Measurements from ENCODE around the gene PRSS23.
"Not testable (repeated sequence)": the region's sequence is repeated elsewhere in the genome, so short reads cannot be mapped to it uniquely, and the experiment has no call there.

Gene PRSS23, protein sequence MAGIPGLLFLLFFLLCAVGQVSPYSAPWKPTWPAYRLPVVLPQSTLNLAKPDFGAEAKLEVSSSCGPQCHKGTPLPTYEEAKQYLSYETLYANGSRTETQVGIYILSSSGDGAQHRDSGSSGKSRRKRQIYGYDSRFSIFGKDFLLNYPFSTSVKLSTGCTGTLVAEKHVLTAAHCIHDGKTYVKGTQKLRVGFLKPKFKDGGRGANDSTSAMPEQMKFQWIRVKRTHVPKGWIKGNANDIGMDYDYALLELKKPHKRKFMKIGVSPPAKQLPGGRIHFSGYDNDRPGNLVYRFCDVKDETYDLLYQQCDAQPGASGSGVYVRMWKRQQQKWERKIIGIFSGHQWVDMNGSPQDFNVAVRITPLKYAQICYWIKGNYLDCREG

DNA sequence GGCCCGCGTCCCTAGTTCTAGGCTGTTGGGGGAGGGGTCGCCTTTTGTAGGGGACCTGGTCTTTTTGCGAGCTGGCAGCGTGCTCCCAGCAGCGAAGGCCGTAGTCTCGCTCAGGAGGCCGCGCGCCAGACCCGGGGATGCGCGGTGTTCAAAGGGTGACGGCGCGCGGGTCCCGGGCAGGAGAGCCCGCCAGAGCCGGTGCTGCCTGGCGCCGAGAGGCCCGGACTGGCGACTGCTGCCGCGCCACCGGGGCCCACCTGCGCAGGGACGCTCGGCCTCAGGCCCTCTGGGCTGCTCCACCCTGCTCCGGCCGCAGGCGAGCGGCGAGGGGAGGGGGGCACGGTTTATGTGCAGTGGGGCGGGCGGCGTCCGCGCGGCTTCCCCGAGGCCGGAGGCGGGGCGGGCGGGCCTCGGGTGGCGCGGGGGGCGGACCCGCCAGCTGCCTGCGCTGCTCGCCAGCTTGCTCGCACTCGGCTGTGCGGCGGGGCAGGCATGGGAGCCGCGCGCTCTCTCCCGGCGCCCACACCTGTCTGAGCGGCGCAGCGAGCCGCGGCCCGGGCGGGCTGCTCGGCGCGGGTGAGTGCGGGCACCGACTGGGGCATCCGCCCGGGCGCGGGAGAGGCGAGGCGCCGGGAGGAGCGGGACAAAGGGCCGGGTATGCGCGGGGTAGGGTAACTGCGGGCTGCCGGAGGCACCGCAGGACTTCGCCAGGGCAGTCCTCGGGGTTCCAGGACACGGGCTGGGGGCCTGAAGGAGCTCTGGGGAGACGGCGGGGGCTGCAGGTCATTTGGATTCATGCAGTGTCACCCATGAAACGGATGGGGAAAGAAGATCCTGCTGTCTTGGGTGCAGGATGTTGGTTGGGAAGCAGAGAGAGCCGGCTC is at the start of gene PRSS23:
Gene PRSS23 (plus strand): TSS at position 467 of the 884 bp plus-strand sequence. CDS start 7,102 bp downstream, outside the sequence.
- no peak for DNase-seq (ENCODE audit: low spot score)

DNA sequence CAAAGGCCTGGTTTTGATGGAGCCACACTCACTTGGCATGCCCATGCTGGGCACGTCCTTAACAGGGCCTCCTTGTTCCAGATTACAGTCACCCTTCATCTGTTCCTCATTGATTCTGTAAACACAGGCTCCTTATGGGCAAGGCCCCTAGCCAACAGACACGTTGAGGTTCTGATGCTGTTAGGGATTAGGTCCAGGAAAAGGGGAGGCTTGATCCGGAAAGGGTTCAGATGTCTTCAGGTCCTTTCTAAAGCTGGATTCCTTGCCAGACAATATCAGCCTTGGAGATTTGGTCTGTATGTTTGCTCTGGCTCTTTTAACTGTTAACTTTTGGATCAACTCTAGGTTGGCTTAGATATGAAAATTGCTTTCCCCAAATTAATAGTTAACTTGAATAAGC is 46.9 kb upstream of the PRSS23 start:
- DNase-seq (ENCODE audit: low spot score) = no peak

DNA sequence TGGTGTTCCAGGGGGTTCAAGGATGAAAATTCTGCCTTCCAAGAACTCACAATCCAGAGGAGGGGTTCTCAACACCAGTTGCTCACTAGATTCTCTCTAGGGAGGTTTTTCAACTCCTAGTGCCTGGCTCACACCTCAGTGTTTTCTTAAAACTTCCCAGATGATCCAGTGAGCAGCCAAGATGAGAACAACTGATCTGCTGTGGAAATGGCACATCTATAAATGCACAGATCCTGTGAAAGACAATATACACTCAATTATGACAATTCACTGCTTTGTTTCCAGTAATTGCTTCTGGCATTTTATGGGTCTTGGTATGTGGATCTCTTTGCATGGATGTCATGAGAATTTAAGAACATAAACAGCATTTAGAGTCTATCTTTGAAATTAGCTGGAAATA is 45.2 kb upstream of the PRSS23 start:
- no peak for DNase-seq (ENCODE audit: low spot score)

DNA sequence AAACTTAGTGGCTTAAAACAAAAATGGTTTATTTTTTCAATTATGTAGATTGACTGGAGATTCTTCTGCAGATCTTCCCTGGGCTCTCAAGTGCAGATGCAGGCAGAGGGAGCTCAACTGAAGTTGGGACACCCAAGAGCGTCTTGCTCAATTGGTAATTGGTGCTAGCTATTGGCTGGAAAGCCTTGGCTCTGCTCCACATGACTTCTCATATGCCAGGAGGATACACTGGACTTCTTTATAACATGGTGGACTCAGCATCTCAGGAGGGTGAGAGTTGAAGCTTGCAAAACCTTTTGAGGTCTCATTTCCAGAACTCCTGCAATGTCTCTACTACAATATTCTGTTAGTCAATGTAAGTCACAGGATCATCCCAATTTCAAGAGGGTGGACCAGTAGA is 42.2 kb upstream of the PRSS23 start:
- no peak for DNase-seq (ENCODE audit: low spot score)

DNA sequence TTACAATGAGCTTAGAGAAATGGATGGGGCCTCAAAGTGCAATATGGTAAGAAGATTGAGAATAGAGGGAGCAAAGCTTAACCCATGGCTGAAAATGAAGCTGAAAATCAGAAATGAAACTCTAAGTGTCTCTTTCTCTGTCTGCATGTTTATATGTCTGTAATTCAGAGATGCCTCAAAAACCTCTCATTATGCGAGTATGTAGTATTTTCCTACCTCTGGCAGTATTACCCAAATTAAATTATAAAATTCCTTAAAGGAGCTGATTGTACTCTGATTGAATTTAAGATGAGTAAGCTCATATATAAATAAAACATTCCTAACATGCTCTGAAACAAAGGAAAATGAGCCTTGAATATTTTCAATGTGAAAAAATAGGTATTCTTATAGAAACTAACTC is 39.8 kb upstream of the PRSS23 start:
- DNase-seq (ENCODE audit: low spot score) = no peak

DNA sequence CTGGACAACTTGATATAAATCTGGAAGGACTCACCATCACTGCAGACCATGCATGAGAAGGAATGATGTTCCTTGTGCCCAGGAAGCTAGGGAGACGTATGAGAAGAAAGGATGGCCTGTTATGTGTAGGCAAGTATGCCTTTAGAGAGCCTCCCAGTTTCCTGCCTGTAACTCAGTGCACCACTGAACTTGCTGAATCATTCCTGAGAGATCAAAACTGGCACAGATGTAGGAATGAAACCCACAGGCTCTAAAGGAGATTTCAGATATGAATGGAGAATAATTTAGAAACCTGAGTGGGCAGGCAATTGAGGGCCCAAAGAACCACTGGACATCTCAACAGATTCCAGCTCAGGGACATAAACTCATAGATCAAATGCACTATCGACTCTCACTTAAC is 38.4 kb upstream of the PRSS23 start:
- DNase-seq (ENCODE audit: low spot score) = no peak

DNA sequence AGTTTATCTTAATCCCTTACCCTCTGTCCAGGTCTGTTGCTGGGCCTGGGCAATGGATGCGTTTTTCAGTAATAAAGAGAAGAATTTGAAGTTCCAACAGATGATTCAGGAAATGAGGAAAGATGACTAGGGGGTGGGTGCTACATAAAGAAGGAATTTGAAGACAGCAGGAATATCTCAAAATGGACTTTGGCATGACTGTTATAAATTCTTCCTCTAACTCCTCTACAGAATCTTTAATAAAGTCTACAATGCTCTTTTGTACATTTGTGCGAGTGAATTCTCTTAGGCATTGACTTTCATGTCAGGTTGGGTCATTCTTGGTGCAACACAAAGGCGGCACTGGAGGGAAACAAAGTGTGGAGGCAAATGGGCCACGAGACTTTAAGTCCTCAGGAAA is 35.1 kb upstream of the PRSS23 start:
- no peak for DNase-seq (ENCODE audit: low spot score)

DNA sequence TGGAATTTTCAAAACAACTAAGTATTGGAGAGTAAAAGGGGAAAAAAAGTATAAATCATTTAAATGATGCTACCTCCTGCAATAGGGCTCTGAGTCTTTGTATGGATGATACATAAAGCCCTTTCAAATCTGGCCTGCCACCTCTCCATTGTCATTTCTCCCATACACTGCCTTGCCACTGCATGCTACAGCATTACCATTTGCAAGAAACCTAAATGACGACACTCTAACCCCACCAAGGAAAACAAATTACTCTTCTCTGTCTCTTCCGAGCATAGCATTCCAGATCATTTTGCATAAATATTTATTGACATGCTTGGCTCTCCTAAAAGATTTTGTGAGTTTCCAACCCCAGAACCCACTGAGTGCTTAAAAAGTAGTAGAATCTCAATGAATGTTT is 34.5 kb upstream of the PRSS23 start:
- DNase-seq (ENCODE audit: low spot score) = no peak

DNA sequence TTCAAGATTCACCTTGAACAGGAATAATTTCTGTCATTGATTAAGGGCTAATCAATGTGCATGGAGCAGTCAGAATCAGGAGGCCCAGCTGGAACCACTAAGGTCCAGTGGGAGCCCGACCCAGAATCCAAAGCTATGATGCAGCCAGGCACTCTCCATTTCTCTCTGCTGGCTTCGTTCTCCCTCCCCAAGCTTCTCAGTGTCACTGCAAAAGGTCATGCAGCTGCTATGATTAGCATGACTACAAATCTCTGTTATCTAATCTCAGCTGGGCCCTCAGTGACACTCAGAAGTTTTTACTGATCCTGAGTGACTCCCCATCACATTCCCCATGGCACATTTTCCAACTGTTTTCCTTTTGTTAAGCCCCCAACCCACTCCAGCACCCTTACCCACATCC is 31.1 kb upstream of the PRSS23 start:
- DNase-seq (ENCODE audit: low spot score) = no peak

DNA sequence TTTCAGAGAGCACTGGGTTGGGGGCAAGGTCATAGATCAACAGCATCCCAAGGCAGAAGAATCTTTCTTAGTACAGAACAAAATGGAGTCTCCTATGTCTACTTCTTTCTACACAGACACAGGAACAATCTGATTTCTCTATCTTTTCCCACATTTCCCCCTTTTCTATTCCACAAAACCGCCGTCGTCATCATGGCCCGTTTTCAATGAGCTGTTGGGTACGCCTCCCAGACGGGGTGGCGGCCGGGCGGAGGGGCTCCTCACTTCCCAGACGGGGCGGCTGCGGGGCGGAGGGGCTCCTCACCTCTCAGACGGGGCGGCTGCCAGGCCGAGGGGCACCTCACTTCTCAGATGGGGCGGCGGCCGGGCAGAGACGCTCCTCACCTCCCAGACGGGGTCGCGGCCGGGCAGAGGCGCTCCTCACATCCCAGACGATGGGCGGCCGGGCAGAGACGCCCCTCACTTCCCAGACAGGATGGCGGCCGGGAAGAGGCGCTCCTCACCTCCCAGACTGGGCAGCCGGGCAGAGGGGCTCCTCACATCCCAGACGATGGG is 29.8 kb upstream of the PRSS23 start:
- DNase-seq (ENCODE audit: low spot score) = not testable (repeated sequence)

DNA sequence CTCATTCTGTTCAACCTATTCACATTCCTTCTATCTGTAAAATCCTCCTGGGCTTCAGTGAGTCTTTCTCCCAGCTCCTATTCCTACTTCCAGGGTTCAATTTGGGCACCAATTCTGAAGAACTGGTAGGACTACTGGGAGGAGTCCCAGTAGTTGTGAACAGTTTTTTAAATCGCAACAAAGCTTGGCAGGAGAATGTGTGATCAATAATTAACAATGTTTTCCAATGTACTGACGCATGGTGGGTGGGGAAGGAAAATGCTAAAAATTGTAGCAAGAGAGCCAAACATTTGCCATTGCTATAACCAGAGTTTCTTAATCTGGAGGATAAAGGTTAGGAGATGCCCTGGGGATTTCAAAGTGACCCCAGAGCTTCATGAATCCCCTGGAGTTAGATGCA is 27.3 kb upstream of the PRSS23 start:
- DNase-seq (ENCODE audit: low spot score) = no peak

DNA sequence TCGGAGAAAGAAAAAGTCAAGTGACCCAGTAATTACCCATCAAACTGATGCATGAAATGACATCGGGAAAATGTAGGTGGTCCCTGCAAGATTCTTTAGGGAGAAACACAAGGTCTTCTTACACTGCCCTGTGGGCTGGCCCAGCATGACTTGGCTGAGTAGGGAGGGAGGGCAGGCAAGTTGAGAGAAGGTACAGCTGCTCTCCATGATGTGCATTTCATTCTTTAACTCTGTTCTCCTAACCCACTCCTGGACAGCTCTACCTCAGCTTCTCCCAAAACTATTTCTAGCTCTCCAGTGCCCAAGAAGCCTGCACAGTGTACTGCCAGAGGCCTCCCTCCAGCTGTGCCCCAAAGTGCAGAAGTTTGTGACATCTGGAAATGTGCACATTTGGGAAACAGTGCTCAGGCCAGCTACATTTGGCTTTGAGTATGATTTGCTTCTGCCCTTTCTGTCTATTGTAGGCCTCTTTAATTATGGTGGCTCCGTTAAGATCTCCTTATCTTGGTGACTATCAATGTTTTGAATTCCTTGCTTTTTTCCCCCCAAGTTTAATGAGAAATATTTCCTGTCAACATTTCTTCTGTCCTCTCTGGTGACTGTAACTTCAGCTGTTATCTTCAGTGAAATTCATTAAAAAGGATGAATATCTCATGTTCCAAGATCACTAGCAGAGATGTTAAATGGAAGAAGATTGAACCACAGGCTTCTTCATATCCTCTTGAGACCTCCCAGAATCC is 26.7 kb upstream of the PRSS23 start:
- DNase-seq (ENCODE audit: low spot score) = no peak

DNA sequence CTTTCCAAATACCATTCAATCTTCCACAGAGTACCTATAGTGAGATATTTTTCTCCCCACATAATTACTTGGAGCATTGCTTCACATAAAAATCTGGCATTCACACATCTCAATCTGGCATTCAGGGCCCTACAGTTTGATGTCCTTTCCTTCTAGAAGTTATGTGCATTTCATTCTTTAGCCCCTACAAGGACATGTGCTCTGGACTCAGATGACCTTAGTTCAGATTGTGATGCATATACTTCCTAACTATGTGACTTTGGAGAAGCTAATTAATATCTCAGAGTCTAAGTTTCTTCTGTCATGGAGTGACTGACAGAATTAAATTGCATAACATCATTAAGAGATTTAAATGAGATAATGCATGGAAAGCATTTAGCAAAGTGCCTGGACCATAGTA is 25.9 kb upstream of the PRSS23 start:
- DNase-seq (ENCODE audit: low spot score) = no peak

DNA sequence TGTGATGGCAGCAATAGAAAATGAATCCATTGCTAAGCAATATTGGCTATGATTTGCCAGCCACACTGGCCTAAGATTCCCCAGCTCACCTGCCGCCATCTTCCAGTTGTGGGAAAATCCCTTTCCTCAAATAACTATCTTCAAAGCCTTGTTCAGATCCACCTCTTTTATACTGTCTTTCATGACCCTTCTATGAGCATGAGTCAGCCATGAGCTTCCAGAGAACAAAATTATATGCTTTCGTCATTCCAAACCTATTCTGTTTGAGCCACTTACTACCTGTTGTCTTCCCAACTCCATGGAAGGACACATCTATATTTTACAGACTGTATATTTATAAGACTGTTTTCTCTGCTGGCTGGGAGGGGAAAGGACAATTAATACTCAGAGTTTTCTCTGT is 25.0 kb upstream of the PRSS23 start:
- no peak for DNase-seq (ENCODE audit: low spot score)

DNA sequence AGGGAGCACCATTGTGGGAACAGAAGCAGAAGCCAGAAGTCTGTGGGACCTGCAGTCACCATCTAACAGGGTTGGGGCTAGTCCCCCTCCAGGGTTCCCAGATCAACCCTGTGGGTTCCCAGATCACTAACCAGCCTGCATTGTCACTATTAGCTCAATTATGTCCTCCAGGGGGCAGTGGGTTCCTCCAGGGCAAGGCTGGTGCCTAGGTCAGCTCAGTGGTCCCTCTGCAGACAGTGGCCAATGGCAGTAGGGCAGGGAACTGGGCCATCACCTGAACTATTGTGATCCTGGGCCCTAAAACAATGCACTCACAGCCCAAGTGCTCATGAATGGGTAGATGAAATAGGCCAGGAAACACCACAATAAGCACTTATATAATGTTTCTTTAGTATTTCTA is 18.8 kb upstream of the PRSS23 start:
- no peak for DNase-seq (ENCODE audit: low spot score)

DNA sequence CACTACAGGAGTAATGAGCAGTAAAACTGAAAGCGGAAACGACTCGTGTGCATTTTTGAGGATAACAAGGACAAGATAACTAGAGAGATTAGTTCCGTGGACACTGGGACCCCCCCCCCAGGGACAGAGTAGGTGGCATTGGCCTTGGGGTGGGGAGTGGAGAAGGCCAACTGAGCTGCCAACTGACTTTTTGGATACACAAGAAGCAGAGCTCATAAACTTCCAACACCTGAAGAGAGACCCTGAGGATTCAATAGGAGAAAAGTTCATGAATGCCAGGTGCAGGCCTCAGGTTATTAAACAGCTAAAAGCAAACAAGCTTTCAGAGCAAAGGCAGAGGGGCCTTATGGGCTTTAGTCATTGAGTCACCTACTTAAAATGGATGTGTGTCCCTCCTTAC is 17.6 kb upstream of the PRSS23 start:
- no peak for DNase-seq (ENCODE audit: low spot score)

DNA sequence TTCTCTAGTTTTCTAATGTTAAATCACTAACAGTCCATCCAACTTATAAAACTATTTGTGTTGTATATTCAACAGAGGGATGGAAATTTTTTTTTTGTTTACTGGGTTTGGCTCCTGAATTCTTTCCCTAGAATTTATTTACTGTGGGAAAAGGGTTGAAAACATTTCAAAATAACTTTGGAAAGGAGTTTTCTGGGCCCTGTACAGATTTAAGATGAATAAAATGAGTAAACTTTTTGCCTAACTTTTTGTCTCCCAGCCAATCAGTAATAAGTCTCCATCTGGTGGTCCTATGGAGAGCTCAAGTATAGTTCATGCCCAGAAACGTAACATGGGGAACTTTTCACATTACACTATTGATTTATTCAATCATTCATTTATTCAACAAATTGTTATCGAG is 16.7 kb upstream of the PRSS23 start:
- DNase-seq (ENCODE audit: low spot score) = no peak

DNA sequence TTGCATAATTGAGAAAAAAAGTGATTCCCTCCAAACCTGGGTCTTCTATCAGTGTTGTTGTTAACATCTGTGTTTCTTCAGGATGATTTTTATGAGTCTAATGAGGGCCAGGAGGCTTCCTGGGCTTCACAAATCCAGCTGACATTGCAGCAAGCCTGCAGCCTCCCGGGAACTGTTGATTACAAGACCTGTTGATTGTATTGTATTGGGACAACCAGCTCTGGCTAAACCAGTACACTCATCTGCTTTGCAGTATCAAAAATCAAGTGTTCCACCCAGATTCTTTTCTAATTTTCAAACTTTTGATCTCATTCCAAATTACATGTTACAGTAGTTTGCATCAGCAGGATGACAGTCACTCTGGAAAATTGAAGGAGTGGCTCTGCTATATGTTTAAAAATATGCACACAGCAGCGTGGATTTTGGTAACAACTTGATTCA is 16.1 kb upstream of the PRSS23 start:
- no peak for DNase-seq (ENCODE audit: low spot score)

DNA sequence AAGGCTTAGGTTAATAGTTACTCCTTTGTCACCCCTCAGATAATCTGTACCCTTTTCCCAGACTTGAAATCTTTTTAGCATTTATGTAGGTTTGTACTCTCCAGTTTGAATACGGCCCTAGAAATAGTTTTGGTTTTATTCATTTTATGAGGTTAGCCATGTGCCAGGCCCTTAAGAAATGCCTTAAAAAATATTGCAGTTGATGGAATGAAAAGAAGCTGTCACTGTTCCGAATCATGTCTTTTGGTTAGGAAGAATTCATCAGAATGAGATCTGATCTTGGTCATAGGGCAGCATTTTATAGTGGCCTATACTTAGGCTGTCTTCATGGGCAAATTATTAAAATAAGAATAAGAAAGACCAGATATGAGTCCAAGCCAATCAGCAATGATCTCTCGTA is 14.8 kb upstream of the PRSS23 start:
- DNase-seq (ENCODE audit: low spot score) = no peak

DNA sequence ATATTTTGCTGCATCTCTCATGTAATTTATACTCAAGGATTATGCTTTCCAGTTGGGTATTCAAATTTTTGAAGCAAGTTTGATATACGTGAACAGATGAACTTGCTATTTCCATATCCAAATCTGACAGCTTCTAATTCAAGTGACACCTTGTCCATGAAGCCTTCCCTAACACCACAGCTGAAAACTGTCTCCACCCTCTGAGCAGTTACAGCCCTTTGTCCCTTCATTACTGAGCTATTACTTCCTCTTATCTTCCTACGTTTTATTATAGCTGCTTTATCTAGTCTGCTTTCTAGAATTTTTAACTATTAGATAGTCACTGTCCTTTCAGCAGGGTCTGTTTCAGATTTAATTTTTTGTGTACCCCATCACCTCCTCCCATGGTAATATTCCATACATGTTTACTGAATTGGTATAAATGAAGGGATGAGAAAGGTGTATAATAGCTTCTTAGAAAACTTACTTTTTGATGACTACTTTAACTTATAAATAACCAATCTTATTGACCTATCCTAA is 13.3 kb upstream of the PRSS23 start:
- no peak for DNase-seq (ENCODE audit: low spot score)

DNA sequence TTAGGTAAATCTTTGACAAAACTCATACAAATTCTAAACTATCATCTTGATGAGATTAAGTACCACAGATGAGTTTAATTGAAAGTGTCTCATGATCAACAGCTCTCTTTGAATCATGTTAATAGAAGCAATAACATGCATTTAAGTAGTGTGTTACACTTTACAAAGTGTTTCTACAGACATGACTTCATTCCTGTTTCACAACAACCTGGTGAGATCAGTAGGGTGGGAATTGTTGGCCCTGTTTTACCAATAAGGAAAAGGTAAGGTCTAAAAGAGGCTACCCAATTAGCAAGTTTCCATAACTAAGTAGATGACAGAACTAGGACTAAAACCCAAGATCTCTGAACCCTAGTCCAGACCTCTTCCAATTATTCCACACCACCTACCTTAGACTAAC is 12.7 kb upstream of the PRSS23 start:
- DNase-seq (ENCODE audit: low spot score) = no peak

DNA sequence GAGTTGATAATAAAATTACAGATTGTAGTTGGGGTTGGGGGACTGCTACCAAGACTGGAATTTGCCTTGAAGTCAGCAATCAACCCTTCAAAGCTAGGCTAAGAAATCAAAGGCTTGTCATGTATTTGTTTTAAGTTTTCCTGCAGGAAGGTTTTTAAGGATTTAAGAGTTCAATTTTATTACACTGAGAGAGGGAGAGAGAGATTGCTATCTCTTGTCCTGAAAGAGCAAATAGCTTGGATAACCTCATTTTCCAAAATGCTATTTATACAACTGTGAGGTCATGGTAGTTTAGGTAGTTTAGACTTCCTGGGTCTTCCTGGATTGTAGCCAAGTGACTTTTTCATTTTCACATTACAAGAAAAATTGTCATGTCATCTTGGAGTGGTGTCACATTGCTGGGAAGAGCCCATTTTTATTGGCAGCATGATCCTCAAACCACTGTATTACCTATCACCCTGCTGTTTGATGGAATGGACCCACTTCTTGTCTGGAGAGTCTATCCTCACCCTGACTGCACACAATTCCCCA is 10.1 kb upstream of the PRSS23 start:
- DNase-seq (ENCODE audit: low spot score) = no peak
